WERI-Rb-1 (cell line): ENCODE results near the gene SLC40A1.

Source experiments
- DNase-seq: peaks from one replicate; pipeline ENCODE4 v3.0.0-alpha.2; 2020
- H3K27ac ChIP-seq: fragments of 250-450 bp; sonication (Bioruptor Pico); 2 replicates; pipeline ENCODE4 v1.5.1; 2020; ENCODE audit warnings: mild to moderate bottlenecking, moderate library complexity
- H3K27me3 ChIP-seq: fragments of 250-450 bp; sonication (Bioruptor Pico); 2 replicates; pipeline ENCODE4 v1.5.1; 2021; ENCODE audit warnings: mild to moderate bottlenecking, low read depth, moderate library complexity; ENCODE audit not compliant: insufficient read depth, severe bottlenecking
- H3K36me3 ChIP-seq: fragments of 250-450 bp; sonication (Bioruptor Pico); 2 replicates; pipeline ENCODE4 v1.5.1; 2020; ENCODE audit warnings: mild to moderate bottlenecking, moderate library complexity
- H3K4me3 ChIP-seq: 2 replicates; pipeline ENCODE4 v1.5.1; 2011; ENCODE audit warnings: low read depth, mild to moderate bottlenecking, control low read depth, low read length
- H3K9me3 ChIP-seq: fragments of 250-450 bp; sonication (Bioruptor Pico); 2 replicates; pipeline ENCODE4 v1.5.1; 2021; ENCODE audit warnings: mild to moderate bottlenecking, moderate library complexity; ENCODE audit not compliant: severe bottlenecking
- TF ChIP-seq, protein P1 (sequence below): IDR thresholded peaks from 2 replicates; pipeline ENCODE4 v1.5.1; 2011; ENCODE audit warnings: low read depth, mild to moderate bottlenecking, control low read depth, inconsistent platforms, low read length

The SLC40A1 gene, protein sequence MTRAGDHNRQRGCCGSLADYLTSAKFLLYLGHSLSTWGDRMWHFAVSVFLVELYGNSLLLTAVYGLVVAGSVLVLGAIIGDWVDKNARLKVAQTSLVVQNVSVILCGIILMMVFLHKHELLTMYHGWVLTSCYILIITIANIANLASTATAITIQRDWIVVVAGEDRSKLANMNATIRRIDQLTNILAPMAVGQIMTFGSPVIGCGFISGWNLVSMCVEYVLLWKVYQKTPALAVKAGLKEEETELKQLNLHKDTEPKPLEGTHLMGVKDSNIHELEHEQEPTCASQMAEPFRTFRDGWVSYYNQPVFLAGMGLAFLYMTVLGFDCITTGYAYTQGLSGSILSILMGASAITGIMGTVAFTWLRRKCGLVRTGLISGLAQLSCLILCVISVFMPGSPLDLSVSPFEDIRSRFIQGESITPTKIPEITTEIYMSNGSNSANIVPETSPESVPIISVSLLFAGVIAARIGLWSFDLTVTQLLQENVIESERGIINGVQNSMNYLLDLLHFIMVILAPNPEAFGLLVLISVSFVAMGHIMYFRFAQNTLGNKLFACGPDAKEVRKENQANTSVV

GRCh38 chr2:189580658-189581353 lies at the start of gene SLC40A1:
TSS of gene SLC40A1 (minus strand) at chr2:189580786. CDS start at chr2:189580460, 326 bp downstream.
- Histone ChIP-seq H3K36me3 (no peaks in the 10 kb centered on the region), H3K4me3 (peak within 1 kb of the TSS; percentile 63), H3K9me3 (no peaks in the 10 kb centered on the region), H3K27ac (peak within 1 kb of the TSS; percentile 83), H3K27me3 (no peaks in the 10 kb centered on the region)
- TF ChIP-seq, protein P1, sequence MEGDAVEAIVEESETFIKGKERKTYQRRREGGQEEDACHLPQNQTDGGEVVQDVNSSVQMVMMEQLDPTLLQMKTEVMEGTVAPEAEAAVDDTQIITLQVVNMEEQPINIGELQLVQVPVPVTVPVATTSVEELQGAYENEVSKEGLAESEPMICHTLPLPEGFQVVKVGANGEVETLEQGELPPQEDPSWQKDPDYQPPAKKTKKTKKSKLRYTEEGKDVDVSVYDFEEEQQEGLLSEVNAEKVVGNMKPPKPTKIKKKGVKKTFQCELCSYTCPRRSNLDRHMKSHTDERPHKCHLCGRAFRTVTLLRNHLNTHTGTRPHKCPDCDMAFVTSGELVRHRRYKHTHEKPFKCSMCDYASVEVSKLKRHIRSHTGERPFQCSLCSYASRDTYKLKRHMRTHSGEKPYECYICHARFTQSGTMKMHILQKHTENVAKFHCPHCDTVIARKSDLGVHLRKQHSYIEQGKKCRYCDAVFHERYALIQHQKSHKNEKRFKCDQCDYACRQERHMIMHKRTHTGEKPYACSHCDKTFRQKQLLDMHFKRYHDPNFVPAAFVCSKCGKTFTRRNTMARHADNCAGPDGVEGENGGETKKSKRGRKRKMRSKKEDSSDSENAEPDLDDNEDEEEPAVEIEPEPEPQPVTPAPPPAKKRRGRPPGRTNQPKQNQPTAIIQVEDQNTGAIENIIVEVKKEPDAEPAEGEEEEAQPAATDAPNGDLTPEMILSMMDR, result no peak
- DNase-seq, result peak; percentile 63

- no peaks in the 10 kb centered on the region for H3K36me3 ChIP-seq
- H3K27ac ChIP-seq, result no peak overlapping the region
- TF ChIP-seq, protein P1, result no peak
- H3K4me3 ChIP-seq, result no peak overlapping the region
- no peaks in the 10 kb centered on the region for H3K27me3 ChIP-seq
- DNase-seq, result no peak
- H3K9me3 ChIP-seq, result no peaks in the 10 kb centered on the region
These were observed 49.2 kb upstream of the SLC40A1 start for GRCh38 chr2:189629531-189630453.

- Histone ChIP-seq H3K27me3 (no peaks in the 10 kb centered on the region), H3K27ac (no peak overlapping the region), H3K36me3 (no peaks in the 10 kb centered on the region), H3K4me3 (no peak overlapping the region), H3K9me3 (no peaks in the 10 kb centered on the region)
- DNase-seq, result no peak
- TF ChIP-seq, protein P1, result 0 out of 2 replicates have a peak, but pooled peaks have one; percentile 11
These were observed 48.4 kb upstream of the SLC40A1 start for GRCh38 chr2:189628817-189629530.

GRCh38 chr2:189627789-189628188 lies 47.2 kb upstream of the SLC40A1 start:
- H3K27ac ChIP-seq, result no peak overlapping the region
- no peaks in the 10 kb centered on the region for H3K27me3 ChIP-seq
- no peaks in the 10 kb centered on the region for H3K9me3 ChIP-seq
- no peaks in the 10 kb centered on the region for H3K36me3 ChIP-seq
- TF ChIP-seq, protein P1, result no peak
- no peak overlapping the region for H3K4me3 ChIP-seq
- DNase-seq, result no peak

DNA sequence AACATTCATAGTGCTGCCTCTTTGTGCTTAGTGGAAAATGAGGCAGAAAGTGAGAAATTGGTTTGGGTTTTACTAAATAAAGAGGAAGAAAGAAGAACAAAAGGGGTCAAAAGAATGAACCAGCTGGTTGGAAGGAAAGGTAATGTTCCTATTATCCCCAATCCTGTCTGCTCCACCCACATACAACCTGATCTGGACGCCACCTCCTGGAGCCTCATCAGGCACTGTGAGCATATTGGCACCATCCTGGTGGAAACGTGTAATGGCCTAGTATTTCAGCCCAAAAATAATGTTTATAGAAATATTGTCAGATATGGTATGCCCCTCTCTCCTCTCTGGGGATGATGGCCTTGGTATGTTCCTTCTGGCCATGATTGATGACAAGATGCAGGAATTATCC lies 45.0 kb upstream of the SLC40A1 start:
- Histone ChIP-seq H3K27me3 (no peaks in the 10 kb centered on the region), H3K36me3 (no peaks in the 10 kb centered on the region), H3K27ac (no peak overlapping the region), H3K9me3 (no peaks in the 10 kb centered on the region), H3K4me3 (no peak overlapping the region)
- TF ChIP-seq, protein P1, result no peak
- DNase-seq, result no peak
